SU-DHL-6 (cell line): ENCODE measurements around the gene MGAT4C.

ENCODE experiments used
- H2AFZ ChIP-seq: fragments of 200-600 bp; sonication (generic); 2 replicates; pipeline ENCODE4 v1.6.1; 2014; ENCODE audit warnings: low read depth, mild to moderate bottlenecking, moderate library complexity, mixed read lengths, antibody characterized with exemption, low read length; ENCODE audit not compliant: severe bottlenecking
- H3F3A ChIP-seq: fragments of 200-600 bp; shearing (Covaris generic); 2 replicates; pipeline ENCODE4 v1.6.0; 2016; ENCODE audit warnings: antibody characterized with exemption, mild to moderate bottlenecking; ENCODE audit not compliant: insufficient read depth
- H3K27ac ChIP-seq: fragments of 200-600 bp; sonication (generic); 2 replicates; pipeline ENCODE4 v1.5.1; 2016; ENCODE audit warnings: low read depth, mild to moderate bottlenecking, low read length, moderate library complexity, mixed read lengths
- H3K27me3 ChIP-seq: fragments of 200-600 bp; sonication (generic), shearing (Covaris generic); 2 replicates; pipeline ENCODE4 v1.6.0; 2014; ENCODE audit warnings: mild to moderate bottlenecking, low read length
- H3K36me3 ChIP-seq: fragments of 200-600 bp; sonication (generic); 2 replicates; pipeline ENCODE4 v1.6.1; 2014; ENCODE audit warnings: mild to moderate bottlenecking, low read length, mixed read lengths
- H3K4me2 ChIP-seq: fragments of 300-600, 200-600 bp; shearing (Covaris generic), sonication (generic); 2 replicates; pipeline ENCODE4 v1.6.0; 2014; ENCODE audit warnings: low read length, low read depth, mild to moderate bottlenecking; ENCODE audit not compliant: poor library complexity, severe bottlenecking
- H3K4me3 ChIP-seq: fragments of 200-600 bp; sonication (generic); 2 replicates; pipeline ENCODE4 v1.5.1; 2014; ENCODE audit warnings: antibody characterized with exemption, low read length, mild to moderate bottlenecking, mixed read lengths; ENCODE audit not compliant: insufficient read depth, poor library complexity, severe bottlenecking
- H3K79me2 ChIP-seq: fragments of 200-600 bp; sonication (generic); 2 replicates; pipeline ENCODE4 v1.6.1; 2014; ENCODE audit warnings: mild to moderate bottlenecking, low read length, moderate library complexity; ENCODE audit not compliant: insufficient read depth
- H3K9ac ChIP-seq: fragments of 200-600 bp; sonication (generic); 2 replicates; pipeline ENCODE4 v1.7.0; 2014; ENCODE audit warnings: mild to moderate bottlenecking, low read length
- H3K9me2 ChIP-seq: fragments of 200-600 bp; sonication (generic); replicated peaks from 2 replicates; pipeline ENCODE4 v1.6.1; 2014; ENCODE audit warnings: low read length; ENCODE audit not compliant: insufficient read depth
- H3K9me3 ChIP-seq: fragments of 200-600 bp; sonication (generic); 2 replicates; pipeline ENCODE4 v1.6.1; 2014; ENCODE audit warnings: low read length, mixed read lengths; ENCODE audit not compliant: insufficient read depth
- H4K20me1 ChIP-seq: fragments of 200-600 bp; sonication (generic); 2 replicates; pipeline ENCODE4 v1.6.1; 2014; ENCODE audit warnings: low read depth, mild to moderate bottlenecking, antibody characterized with exemption, low read length, moderate library complexity, mixed read lengths
- EZH2phosphoT487 ChIP-seq: fragments of 200-600 bp; sonication (generic), shearing (Covaris generic); conservative IDR thresholded peaks from 2 replicates; pipeline ENCODE4 v1.6.1; 2018; ENCODE audit warnings: mild to moderate bottlenecking, antibody characterized with exemption, low read length, moderate library complexity, mixed read lengths
- TF ChIP-seq, protein P1 (sequence below): fragments of 200-600 bp; sonication (generic); IDR thresholded peaks from one replicate; pipeline ENCODE4 v1.5.1; 2017; ENCODE audit warnings: antibody characterized with exemption, mild to moderate bottlenecking, low read length, moderate library complexity; ENCODE audit not compliant: insufficient read depth, poor library complexity, severe bottlenecking

Gene MGAT4C

DNA sequence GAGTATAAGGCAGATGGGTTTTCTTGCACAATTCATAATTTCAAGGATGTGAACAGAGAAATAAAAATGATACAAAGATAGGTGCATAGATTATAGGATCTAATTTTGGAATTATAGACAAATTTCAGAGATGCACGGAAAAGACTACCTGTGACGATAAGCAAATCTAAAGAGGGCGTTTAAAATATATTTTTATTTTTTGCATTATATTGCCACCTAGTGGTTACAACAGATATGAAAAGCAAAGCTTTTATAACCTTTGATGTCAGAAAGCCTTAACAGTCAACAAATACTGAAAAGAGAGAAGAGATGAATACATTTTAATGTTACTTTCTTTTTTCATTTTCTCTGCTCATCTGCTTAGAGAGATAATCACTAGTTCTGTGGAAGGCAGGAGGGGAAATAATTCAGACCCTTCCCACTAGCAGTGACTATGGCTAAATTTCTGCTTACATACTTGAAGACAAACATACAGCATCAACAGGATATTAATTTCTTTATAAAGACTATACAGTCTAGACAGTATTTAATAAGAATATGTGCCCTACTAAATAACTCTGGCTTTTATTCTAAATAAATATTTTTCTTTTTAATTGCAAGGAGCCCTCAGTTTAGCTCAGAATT, 335.8 kb downstream of the MGAT4C start:
- H4K20me1 ChIP-seq, result no peaks in the 10 kb centered on the region
- H3K36me3 ChIP-seq, result no peaks in the 10 kb centered on the region
- no peak overlapping the region for H3K4me3 ChIP-seq
- H2AFZ ChIP-seq, result no peak overlapping the region
- no peak overlapping the region for H3K9ac ChIP-seq
- H3K9me2 ChIP-seq, result no peaks in the 10 kb centered on the region
- H3F3A ChIP-seq, result no peaks in the 10 kb centered on the region
- no peaks in the 10 kb centered on the region for H3K79me2 ChIP-seq
- peak overlapping the region; percentile 12 for H3K4me2 ChIP-seq
- no peaks in the 10 kb centered on the region for H3K9me3 ChIP-seq
- H3K27me3 ChIP-seq, result no peaks in the 10 kb centered on the region
- H3K27ac ChIP-seq, result no peak overlapping the region
- no peak for TF ChIP-seq EZH2phosphoT487
- TF ChIP-seq, protein P1, sequence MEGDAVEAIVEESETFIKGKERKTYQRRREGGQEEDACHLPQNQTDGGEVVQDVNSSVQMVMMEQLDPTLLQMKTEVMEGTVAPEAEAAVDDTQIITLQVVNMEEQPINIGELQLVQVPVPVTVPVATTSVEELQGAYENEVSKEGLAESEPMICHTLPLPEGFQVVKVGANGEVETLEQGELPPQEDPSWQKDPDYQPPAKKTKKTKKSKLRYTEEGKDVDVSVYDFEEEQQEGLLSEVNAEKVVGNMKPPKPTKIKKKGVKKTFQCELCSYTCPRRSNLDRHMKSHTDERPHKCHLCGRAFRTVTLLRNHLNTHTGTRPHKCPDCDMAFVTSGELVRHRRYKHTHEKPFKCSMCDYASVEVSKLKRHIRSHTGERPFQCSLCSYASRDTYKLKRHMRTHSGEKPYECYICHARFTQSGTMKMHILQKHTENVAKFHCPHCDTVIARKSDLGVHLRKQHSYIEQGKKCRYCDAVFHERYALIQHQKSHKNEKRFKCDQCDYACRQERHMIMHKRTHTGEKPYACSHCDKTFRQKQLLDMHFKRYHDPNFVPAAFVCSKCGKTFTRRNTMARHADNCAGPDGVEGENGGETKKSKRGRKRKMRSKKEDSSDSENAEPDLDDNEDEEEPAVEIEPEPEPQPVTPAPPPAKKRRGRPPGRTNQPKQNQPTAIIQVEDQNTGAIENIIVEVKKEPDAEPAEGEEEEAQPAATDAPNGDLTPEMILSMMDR, result peak; percentile 46
